ENCODE results near the gene RAB5A. TPM values are rescaled to one million over a fixed set of nuclear protein-coding genes. Genes with fewer than 3 reads are reported as not detected.

Gene RAB5A
- polyA plus RNA-seq, 1 of the 3 experiments (the other 2 are of a cell fraction) = 31.0 TPM

DNA sequence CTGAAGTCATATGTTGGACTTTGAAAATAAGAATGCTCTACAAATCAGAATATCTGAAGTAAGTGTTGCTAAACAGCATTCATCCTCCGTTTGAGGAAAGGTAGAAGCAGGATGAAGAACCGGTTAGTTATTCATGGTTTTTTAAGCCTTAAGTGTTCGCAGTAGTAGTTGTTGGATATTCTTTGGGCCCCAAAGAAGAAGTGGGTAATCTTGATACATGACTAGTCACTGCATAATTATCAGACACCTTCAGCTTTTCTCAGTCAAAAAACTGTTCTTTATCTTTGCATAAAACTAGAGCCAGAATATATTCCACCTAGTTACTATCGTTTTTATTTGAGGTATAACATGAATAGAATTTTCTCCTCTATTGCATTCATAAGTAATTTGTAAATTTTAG is 13.8 kb downstream of the RAB5A start:
- H3K9me2 ChIP-seq = no peaks in the 10 kb centered on the region
- ChIA-PET POLR2A (no interaction called here), CTCF (no interaction called here)
- H3K9ac ChIP-seq = no peak overlapping the region
- no peak overlapping the region for H2AFZ ChIP-seq (ENCODE audit: low read depth)
- TF ChIP-seq GATA2 (CRISPR knock-in tag; IDR thresholded peaks at IDR 0.05) = no peak
- no peak for TF ChIP-seq YY1 (IDR thresholded peaks at IDR 0.05; ENCODE audit: low read depth)
- TF ChIP-seq EZH2phosphoT487 (IDR thresholded peaks at IDR 0.05; ENCODE audit: borderline replicate concordance, low read depth) = no peak
- TF ChIP-seq RXRA (IDR thresholded peaks at IDR 0.05; ENCODE audit: borderline replicate concordance, low read depth) = no peak
- TF ChIP-seq, protein P1, sequence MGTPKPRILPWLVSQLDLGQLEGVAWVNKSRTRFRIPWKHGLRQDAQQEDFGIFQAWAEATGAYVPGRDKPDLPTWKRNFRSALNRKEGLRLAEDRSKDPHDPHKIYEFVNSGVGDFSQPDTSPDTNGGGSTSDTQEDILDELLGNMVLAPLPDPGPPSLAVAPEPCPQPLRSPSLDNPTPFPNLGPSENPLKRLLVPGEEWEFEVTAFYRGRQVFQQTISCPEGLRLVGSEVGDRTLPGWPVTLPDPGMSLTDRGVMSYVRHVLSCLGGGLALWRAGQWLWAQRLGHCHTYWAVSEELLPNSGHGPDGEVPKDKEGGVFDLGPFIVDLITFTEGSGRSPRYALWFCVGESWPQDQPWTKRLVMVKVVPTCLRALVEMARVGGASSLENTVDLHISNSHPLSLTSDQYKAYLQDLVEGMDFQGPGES (IDR thresholded peaks at IDR 0.05; ENCODE audit: low read depth, low read length) = no peak
- TF ChIP-seq MEF2A (IDR thresholded peaks at IDR 0.05; ENCODE audit: borderline replicate concordance, low read depth) = no peak
- TF ChIP-seq SIN3A (IDR thresholded peaks at IDR 0.05; ENCODE audit: borderline replicate concordance, low read depth, low read length) = no peak
- no peak for TF ChIP-seq CHD2 (IDR thresholded peaks at IDR 0.05; ENCODE audit: low read length, partially characterized antibody)
- TF ChIP-seq RCOR1 (IDR thresholded peaks at IDR 0.05; ENCODE audit: low read length) = no peak
- no peak for TF ChIP-seq ELF1 (IDR thresholded peaks at IDR 0.05)
- TF ChIP-seq, protein P2, sequence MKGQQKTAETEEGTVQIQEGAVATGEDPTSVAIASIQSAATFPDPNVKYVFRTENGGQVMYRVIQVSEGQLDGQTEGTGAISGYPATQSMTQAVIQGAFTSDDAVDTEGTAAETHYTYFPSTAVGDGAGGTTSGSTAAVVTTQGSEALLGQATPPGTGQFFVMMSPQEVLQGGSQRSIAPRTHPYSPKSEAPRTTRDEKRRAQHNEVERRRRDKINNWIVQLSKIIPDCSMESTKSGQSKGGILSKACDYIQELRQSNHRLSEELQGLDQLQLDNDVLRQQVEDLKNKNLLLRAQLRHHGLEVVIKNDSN (IDR thresholded peaks at IDR 0.05; ENCODE audit: borderline replicate concordance, low read depth) = no peak
- TF ChIP-seq JUND (IDR thresholded peaks at IDR 0.05) = no peak
- TF ChIP-seq, protein P3, sequence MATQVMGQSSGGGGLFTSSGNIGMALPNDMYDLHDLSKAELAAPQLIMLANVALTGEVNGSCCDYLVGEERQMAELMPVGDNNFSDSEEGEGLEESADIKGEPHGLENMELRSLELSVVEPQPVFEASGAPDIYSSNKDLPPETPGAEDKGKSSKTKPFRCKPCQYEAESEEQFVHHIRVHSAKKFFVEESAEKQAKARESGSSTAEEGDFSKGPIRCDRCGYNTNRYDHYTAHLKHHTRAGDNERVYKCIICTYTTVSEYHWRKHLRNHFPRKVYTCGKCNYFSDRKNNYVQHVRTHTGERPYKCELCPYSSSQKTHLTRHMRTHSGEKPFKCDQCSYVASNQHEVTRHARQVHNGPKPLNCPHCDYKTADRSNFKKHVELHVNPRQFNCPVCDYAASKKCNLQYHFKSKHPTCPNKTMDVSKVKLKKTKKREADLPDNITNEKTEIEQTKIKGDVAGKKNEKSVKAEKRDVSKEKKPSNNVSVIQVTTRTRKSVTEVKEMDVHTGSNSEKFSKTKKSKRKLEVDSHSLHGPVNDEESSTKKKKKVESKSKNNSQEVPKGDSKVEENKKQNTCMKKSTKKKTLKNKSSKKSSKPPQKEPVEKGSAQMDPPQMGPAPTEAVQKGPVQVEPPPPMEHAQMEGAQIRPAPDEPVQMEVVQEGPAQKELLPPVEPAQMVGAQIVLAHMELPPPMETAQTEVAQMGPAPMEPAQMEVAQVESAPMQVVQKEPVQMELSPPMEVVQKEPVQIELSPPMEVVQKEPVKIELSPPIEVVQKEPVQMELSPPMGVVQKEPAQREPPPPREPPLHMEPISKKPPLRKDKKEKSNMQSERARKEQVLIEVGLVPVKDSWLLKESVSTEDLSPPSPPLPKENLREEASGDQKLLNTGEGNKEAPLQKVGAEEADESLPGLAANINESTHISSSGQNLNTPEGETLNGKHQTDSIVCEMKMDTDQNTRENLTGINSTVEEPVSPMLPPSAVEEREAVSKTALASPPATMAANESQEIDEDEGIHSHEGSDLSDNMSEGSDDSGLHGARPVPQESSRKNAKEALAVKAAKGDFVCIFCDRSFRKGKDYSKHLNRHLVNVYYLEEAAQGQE (IDR thresholded peaks at IDR 0.05; ENCODE audit: low read depth, low read length) = no peak
- no peak for TF ChIP-seq MXI1 (IDR thresholded peaks at IDR 0.05; ENCODE audit: low read depth, low read length)
- no peak for TF ChIP-seq SMC3 (IDR thresholded peaks at IDR 0.05; ENCODE audit: low read depth, low read length)
- TF ChIP-seq EP300 (IDR thresholded peaks at IDR 0.05; ENCODE audit: borderline replicate concordance in 1 of 2, low read depth in 1 of 2, low read length in 1 of 2) = no peak
- TF ChIP-seq FOXM1 (IDR thresholded peaks at IDR 0.05; ENCODE audit: low read depth) = no peak
- no peak for TF ChIP-seq RAD21 (IDR thresholded peaks at IDR 0.05; ENCODE audit: low read length)
- no peak for TF ChIP-seq RFX5 (IDR thresholded peaks at IDR 0.05; ENCODE audit: low read length)
- no peak for TF ChIP-seq GABPA (IDR thresholded peaks at IDR 0.05; ENCODE audit: low read depth)
- no peaks in the 10 kb centered on the region for H3K9me3 ChIP-seq
- H3K4me3 ChIP-seq (ENCODE audit: low read depth in 2 of 2, low read length in 1 of 2) = no peak overlapping the region
- 93% methylated on average over 4 of the region's 4 CpGs for WGBS (ENCODE audit: low lambda C conversion rate)
- H3K4me2 ChIP-seq = no peak overlapping the region
- peaks cover 99% of the 10 kb centered on the region for H3K79me2 ChIP-seq (ENCODE audit: insufficient read depth)
- H3K27ac ChIP-seq (ENCODE audit: low read depth in 2 of 2, low read length in 1 of 2) = no peak overlapping the region
- no peaks in the 10 kb centered on the region for H3K27me3 ChIP-seq (ENCODE audit: insufficient read depth)
- no peak for DNase-seq
- peaks cover 4 to 28% of the 10 kb centered on the region in 2 experiments for H3K36me3 ChIP-seq (replicated peaks in 1 of 2; ENCODE audit: control insufficient read depth in 1 of 2, insufficient read depth in 2 of 2, low read length in 1 of 2)
- peaks cover 3% of the 10 kb centered on the region for H3F3A ChIP-seq (replicated peaks; ENCODE audit: insufficient read depth)
- peaks cover 0 to 2% of the 10 kb centered on the region in 2 experiments; a peak in 1 of 4 replicates for H3K4me1 ChIP-seq (ENCODE audit: control insufficient read depth in 1 of 2, insufficient read depth in 2 of 2, low read depth in 1 of 2, low read length in 1 of 2)
- H4K20me1 ChIP-seq (ENCODE audit: insufficient read depth) = peaks cover 96% of the 10 kb centered on the region

All from SK-N-SH (cell line).